Measurements from ENCODE around the gene CTNNBL1.

DNA sequence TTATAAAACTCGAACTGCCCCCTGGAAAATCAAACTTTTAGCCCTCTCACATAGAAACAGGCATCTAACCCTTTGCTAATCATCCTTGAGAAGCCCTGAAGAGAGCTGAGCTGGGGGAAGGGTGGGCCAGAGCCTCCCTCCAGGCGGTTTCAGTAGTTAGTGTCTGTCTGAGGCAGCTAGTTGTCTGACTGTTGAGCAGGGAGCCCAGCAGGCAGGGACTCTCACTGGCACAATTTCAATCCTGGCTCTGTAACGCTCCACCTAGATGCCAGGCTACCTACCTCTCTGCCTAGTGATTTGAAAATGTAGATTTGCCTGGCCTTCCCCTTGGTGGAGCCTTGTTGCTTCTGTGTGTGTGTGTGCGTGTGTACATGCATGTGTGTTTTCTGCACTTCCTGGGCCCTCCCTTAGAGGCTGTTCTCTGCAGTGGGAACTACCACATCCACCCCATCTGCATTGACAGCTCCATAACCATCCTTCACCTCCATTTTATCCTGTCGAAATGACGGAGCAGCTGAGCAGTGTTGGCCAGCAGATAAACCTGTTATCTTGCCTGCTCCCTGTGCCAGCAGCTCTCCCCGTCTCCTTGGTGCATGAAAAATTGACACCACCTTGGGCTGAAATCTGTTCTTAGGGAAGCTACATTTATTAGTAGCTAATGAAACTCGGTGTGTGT, 139.5 kb downstream of the CTNNBL1 start:
- TF ChIP-seq POLR2AphosphoS5 (IDR thresholded peaks at IDR 0.05; ENCODE audit: borderline replicate concordance, low read depth, low read length) (no peak), EZH2 (IDR thresholded peaks at IDR 0.05) (no peak)
